ENCODE data around the gene CALML5.

The CALML5 gene

DNA sequence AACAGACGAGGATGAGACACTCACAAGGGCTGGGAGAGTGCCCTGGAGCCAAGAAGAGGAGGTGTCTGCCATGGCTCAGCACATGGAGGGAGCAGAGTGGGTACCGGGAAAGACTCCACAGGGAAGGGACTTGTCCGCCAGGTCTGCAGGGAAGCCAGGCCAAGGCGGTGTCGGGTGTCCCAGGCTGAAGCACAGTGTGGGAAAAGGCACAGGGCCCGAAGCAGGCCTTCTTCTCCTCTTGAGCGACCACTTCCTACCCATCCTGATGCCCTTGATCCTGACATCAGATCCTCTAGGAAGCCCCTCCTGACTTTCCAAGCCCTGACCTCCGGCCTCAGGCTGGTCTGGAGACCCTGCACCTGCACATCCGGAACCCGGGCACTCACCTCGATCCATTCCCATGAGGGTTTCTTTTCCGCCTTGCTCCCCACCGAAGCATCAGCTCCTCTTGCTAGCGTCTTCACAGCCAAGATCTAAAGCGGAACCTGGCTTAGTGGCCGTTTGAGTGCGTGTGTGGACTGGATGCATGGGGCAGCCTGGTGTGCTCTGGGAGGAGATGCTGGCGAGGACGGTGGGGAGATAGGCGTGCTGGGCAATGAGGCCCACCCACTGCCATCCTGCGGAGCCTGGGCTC is 33.8 kb upstream of the CALML5 start:
- no peak for DNase-seq (ENCODE audit: low spot score)

DNA sequence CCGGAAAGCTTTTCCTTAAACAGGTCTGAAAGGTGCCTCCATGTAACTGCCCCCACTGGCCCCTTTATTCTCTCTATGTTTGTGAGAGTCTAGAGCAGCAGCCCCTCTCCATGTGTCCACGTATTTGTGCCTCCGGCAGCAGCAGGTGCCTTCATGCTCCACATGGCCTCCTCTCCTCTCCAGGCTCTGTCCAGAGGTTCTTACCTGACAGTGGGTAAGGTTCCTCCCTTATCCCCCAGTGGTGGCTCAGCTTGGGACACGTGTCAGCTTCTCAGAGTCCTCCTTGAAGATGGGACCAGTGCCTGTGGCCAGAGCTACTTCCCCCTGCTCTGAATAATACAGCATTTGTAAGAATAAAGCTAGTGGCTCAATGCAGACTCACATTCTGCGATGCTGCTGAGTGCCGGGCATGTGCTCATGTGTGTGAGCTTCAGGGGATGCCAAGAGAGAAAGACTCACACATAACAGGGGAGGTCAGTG is 33.3 kb upstream of the CALML5 start:
- DNase-seq (ENCODE audit: low spot score): no peak

DNA sequence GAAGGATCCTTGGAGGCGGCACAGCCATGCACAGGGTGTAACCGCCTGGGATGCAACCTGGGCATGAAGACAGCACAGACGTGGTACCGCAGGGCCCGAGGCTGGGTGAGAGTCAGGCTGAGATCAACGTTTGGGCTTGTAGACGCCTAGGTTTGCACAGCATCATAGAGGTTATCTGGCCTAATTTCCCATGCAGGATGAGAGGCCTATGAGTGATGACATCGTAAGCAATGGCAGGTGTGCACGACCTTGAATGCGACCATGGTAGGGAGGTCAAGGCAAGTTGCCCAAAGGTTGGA is 32.9 kb upstream of the CALML5 start:
- DNase-seq (ENCODE audit: low spot score): no peak

- DNase-seq (ENCODE audit: low spot score): no peak
Observed at GRCh38 chr10:5531558-5532306, 32.4 kb upstream of the CALML5 start.

DNA sequence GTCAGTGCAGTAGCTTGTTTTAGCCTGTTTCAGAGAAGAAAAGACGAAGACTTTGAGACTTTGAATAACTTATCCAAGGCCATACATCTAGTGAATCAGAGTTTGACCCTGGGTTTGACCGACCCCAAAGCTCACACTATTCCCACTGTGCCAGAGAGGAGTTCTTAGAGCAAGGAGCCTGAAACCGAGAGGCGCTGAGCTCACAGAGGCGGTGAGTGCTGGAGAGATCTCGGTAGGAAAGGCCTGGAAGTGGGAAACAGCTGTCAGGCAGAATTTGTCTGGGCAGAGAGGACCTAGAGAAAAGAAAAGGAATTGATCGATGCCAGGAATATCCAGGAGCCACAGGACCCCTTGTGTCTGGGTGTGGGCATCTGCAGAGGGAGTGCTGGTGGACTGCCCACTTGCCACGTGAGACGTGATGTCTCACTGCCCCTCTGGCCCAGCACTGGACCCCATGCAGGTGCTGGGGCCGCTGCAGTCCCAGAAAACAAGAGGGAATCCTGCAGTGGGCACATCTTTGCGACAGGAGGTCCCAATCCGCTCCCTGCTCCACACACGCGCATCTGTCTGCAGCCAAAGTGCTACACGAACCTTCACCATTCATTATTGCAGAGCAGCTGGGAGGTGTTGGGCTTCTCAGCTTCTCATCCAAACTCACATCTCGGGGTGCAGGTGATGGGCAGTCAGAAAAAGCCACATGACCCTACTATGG is 31.6 kb upstream of the CALML5 start:
- DNase-seq (ENCODE audit: low spot score): no peak

DNA sequence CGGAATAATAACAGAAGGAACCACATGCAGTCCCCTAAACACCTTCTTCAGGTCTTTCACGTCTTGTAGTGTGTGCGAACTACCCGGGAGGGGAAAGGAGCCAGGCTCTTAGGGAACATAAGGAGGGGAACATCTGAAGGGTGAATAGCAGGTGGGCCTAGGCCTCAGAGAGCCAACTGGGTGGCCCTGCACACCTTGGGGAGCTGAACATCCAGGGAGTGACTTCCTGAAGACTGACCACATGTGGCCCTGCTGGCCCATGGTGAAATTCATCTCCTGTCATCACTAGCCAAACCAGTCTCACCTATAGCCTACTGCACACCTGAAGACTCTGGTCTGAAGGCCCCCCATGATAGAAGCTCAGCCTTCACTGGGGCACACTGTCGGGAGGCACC is 31.0 kb upstream of the CALML5 start:
- no peak for DNase-seq (ENCODE audit: low spot score)

DNA sequence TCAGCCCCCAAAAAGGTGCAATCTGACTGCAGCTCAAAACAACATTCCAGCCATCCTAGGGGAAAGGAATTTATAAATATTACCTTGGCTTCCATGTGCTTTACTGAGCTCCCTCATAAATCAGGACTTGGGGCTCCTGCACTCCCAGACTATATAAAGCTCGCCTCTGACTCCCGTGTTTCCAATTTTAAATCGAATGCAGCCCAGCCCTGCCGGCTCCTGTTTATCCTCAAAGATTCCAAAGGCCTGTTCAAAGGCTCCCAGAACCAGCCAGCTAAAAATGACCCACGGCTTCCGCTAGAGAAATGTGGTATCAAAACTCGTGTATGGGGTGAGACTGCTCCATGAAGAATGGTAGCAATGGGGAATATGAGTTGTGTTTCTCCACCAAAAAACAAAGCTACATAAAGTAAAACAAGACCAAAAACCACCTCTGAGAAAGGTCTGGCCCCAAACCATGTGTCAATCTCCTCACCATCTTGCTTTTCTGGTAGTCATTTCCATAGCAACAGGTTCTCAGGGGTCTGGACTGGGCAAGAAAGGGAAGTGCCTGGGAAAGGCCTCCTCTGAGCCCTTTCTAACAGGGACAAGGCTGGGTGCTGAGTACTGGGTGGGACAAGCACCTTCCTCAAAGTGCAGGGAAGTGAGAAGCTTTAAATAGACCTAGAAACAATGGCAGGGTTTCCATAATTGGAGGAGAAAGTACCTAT is 30.5 kb upstream of the CALML5 start:
- no peak for DNase-seq (ENCODE audit: low spot score)

DNA sequence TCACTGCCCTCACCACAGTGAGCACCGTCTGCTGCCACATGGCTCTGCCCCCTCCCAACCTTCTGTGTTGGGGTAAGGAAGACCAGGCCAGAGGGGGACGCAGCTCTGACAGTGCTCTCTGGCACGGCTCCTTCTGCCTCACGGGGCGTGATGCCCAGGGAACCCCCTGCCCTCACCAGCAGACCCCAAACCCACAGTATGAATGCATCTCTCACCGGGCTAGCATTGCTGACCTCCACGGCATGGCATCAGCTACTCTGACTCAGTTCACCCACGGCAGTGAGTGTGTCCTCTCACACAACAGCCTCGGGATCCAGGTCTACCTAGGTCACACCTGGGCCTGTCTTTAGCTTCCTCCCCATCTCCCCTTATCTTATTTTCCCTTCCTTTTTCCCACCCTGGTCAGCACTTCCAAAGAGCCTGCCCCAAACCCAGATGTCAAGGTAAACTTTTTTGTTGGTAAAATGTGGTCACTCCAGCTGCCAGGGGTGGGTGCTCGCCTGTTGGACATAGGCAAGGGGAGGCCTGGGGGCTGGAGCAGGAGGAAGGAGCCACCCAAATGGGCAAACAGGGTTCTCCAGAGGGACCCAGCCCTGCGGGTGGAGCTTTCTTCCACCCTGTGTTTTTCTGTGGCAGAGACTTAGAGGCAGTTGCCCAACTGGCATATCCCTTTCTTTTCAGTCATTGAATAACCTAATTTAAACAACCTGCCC is 29.8 kb upstream of the CALML5 start:
- no peak for DNase-seq (ENCODE audit: low spot score)

DNA sequence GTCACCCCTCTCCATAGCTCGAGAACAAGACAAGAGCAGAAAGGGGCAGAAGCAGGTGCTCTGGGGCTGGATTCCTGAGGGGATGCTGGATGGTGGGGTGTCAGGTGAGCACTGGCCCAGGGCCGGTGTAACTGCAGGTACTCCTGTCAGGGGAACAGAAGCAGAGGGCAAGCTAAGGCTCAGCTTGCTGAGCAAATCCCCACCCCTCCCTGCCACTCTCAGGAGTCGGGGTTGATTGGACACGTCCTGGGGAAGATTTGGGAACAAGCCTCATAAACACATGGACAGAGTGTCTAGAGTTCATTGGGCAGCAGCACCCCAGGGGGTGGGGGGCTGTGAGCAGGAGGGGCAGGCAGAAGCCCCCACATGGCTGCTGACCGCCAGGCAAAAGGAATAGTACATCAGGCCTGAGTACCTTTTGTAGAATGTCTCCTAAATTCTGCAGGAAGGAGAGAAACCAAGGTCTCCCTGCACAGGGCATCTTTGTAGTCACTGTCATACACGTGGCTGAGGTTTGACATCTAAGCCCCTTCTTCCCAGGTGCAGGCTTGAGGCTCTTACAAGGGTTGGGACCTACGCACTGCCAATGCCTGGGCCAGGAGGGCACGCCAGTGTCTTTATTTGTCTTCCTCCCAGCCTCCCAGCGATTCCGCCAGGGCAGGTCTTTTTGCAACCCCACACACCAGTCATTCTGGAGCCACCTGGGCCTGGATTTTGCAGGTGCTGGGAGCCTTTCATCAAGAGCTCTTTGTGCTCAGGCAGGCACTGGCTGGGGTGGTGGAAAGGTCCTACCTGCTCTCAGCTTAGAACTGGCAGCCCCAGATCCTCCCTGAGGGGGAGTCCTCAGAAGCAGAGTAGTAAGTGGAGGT is 28.2 kb upstream of the CALML5 start:
- DNase-seq (ENCODE audit: low spot score): no peak

- DNase-seq (ENCODE audit: low spot score): no peak
Observed at GRCh38 chr10:5526691-5527331, 27.4 kb upstream of the CALML5 start.

- DNase-seq (ENCODE audit: low spot score): no peak
Observed at GRCh38 chr10:5525561-5526341, 26.4 kb upstream of the CALML5 start.

GRCh38 chr10:5524641-5525560 is 25.5 kb upstream of the CALML5 start, which contains the start of gene CALML3:
Gene CALML3, plus strand, starts transcription at chr10:5524961. Its CDS starts 125 bp downstream, at chr10:5525086.
- DNase-seq (ENCODE audit: low spot score): no peak

- DNase-seq (ENCODE audit: low spot score): no peak
Observed at GRCh38 chr10:5523796-5524574, 24.6 kb upstream of the CALML5 start.

- no peak for DNase-seq (ENCODE audit: low spot score)
Observed at GRCh38 chr10:5522913-5523560, 23.7 kb upstream of the CALML5 start.

DNA sequence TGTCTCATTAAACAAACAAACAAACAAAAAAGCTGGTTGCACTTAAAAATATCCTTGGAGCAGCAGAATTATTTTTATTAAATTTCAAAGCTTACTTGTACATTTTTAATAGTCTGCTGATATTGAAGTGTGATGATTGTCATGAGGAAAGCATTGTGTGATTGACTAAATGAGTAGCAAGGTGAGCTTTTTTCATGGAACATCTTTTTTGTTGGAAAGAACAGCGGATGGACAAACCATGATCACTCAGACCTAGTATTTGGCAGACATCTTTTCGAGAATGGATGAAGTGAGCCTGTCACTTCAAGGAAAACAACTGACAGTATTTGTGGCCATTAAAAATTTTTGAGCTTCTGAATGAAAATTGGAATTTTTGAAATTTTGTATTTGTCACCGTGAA is 19.7 kb upstream of the CALML5 start:
- no peak for DNase-seq (ENCODE audit: low spot score)

DNA sequence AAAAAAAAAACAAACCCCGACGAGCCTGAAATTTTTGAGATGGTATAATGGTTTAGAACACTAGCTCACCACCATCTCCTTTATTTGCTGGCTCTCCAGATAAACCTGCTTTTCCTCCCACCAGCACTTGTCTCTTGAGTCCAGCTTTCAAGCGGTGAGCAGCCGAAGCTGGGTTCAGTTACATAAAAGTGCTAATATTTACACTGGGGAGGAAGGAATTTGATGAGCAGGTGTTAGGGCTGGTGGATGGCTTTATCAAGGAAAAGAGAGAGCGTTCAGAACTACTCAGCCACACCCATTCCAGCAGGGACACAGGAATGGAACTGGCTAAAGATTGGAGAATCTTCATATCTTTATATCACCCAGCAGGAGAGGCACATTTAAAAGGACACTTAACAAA is 18.8 kb upstream of the CALML5 start:
- no peak for DNase-seq (ENCODE audit: low spot score)

- DNase-seq (ENCODE audit: low spot score): no peak
Observed at GRCh38 chr10:5517546-5517945, 18.2 kb upstream of the CALML5 start.
